Subcutaneous abdominal adipose tissue (tissue), 5 donors: ENCODE data around the gene SYTL2.

Experiments used
- H3K27ac ChIP-seq: one replicate; pipeline ENCODE4 v1.7.0; 2013; ENCODE audit warnings: low read depth, mild to moderate bottlenecking, inconsistent platforms, low read length, moderate library complexity
- H3K27me3 ChIP-seq, 5 donors: one replicate each; pipeline ENCODE4 v1.7.0; 2013; ENCODE audit warnings: low read length in 5 of 5, inconsistent platforms in 1 of 5; ENCODE audit not compliant: control insufficient read depth in 5 of 5, insufficient read depth in 4 of 5
- H3K36me3 ChIP-seq, 5 donors: one replicate each; pipeline ENCODE4 v1.7.0; 2013; ENCODE audit warnings: low read length in 5 of 5; ENCODE audit not compliant: control insufficient read depth in 5 of 5, insufficient read depth in 5 of 5
- H3K4me1 ChIP-seq, 5 donors: one replicate each; pipeline ENCODE4 v1.7.0; 2013; ENCODE audit warnings: low read length in 5 of 5, mild to moderate bottlenecking in 3 of 5, moderate library complexity in 1 of 5; ENCODE audit not compliant: control insufficient read depth in 5 of 5, insufficient read depth in 5 of 5
- H3K4me3 ChIP-seq, 5 donors: one replicate each; pipeline ENCODE4 v1.7.0; 2013; ENCODE audit warnings: low read length in 5 of 5, low read depth in 1 of 5
- H3K9ac ChIP-seq, 5 donors: one replicate each; pipeline ENCODE4 v1.7.0; 2013; ENCODE audit warnings: low read length in 5 of 5, mild to moderate bottlenecking in 4 of 5, moderate library complexity in 3 of 5
- H3K9me3 ChIP-seq, 5 donors: one replicate each; pipeline ENCODE4 v1.7.0; 2013; ENCODE audit warnings: low read length in 5 of 5; ENCODE audit not compliant: control insufficient read depth in 5 of 5
- donor health status: healthy.
- donor health status: healthy.
- donor health status: healthy.
- donor health status: healthy.
- donor health status: healthy.

The SYTL2 gene

GRCh38 chr11:85811624-85812023 is 683 bp upstream of the SYTL2 start:
- peak overlapping the region in 2 of 5 donors; percentile 17 to 57 for H3K9ac ChIP-seq
- no peaks in the 10 kb centered on the region for H3K36me3 ChIP-seq
- H3K27ac ChIP-seq, result no peak overlapping the region
- H3K9me3 ChIP-seq, result no peaks in the 10 kb centered on the region
- H3K27me3 ChIP-seq, result no peaks in the 10 kb centered on the region
- H3K4me1 ChIP-seq, result peaks cover 0 to 19% (median 16%) of the 10 kb centered on the region in 5 donors
- H3K4me3 ChIP-seq, result peak overlapping the region; percentile 60 to 87 (median 80)

- H3K36me3 ChIP-seq, result no peaks in the 10 kb centered on the region
- H3K27ac ChIP-seq, result no peak overlapping the region
- no peaks in the 10 kb centered on the region for H3K9me3 ChIP-seq
- H3K4me3 ChIP-seq, result peak overlapping the region; percentile 69 to 87 (median 80)
- H3K9ac ChIP-seq, result peak overlapping the region; percentile 11 to 79 (median 74)
- H3K4me1 ChIP-seq, result peaks cover 0 to 19% (median 16%) of the 10 kb centered on the region in 5 donors
- H3K27me3 ChIP-seq, result no peaks in the 10 kb centered on the region
Measured at GRCh38 chr11:85810521-85810870, 445 bp downstream of the SYTL2 start.

GRCh38 chr11:85809863-85810262 is 1.1 kb downstream of the SYTL2 start:
- H3K9me3 ChIP-seq, result no peaks in the 10 kb centered on the region
- peak overlapping the region in 3 of 5 donors; percentile 72 to 87 (median 80) for H3K4me3 ChIP-seq
- H3K9ac ChIP-seq, result peak overlapping the region in 2 of 5 donors; percentile 77 to 79
- no peaks in the 10 kb centered on the region for H3K36me3 ChIP-seq
- H3K4me1 ChIP-seq, result peaks cover 0 to 19% (median 16%) of the 10 kb centered on the region in 5 donors
- no peaks in the 10 kb centered on the region for H3K27me3 ChIP-seq
- no peak overlapping the region for H3K27ac ChIP-seq

GRCh38 chr11:85809191-85809590 is 1.8 kb downstream of the SYTL2 start:
- H3K9ac ChIP-seq, result no peak overlapping the region
- H3K36me3 ChIP-seq, result no peaks in the 10 kb centered on the region
- H3K27ac ChIP-seq, result no peak overlapping the region
- H3K4me1 ChIP-seq, result peaks cover 0 to 19% (median 16%) of the 10 kb centered on the region in 5 donors
- peak overlapping the region in 2 of 5 donors; percentile 72 to 80 for H3K4me3 ChIP-seq
- no peaks in the 10 kb centered on the region for H3K27me3 ChIP-seq
- no peaks in the 10 kb centered on the region for H3K9me3 ChIP-seq

GRCh38 chr11:85806876-85807275 is 4.1 kb downstream of the SYTL2 start:
- no peak overlapping the region for H3K9ac ChIP-seq
- no peaks in the 10 kb centered on the region for H3K36me3 ChIP-seq
- H3K4me1 ChIP-seq, result peaks cover 0 to 19% (median 16%) of the 10 kb centered on the region in 5 donors
- H3K27me3 ChIP-seq, result no peaks in the 10 kb centered on the region
- no peaks in the 10 kb centered on the region for H3K9me3 ChIP-seq
- H3K27ac ChIP-seq, result no peak overlapping the region
- H3K4me3 ChIP-seq, result no peak overlapping the region

- no peaks in the 10 kb centered on the region for H3K9me3 ChIP-seq
- H3K4me3 ChIP-seq, result no peak overlapping the region
- H3K4me1 ChIP-seq, result peaks cover 0 to 13% (median 11%) of the 10 kb centered on the region in 5 donors
- H3K27ac ChIP-seq, result no peak overlapping the region
- H3K9ac ChIP-seq, result no peak overlapping the region
- no peaks in the 10 kb centered on the region for H3K36me3 ChIP-seq
- no peaks in the 10 kb centered on the region for H3K27me3 ChIP-seq
Measured at GRCh38 chr11:85806016-85806415, 4.9 kb downstream of the SYTL2 start.

GRCh38 chr11:85805387-85805786 is 5.6 kb downstream of the SYTL2 start:
- Histone ChIP-seq H3K9me3 (no peaks in the 10 kb centered on the region), H3K9ac (no peak overlapping the region), H3K27me3 (peaks cover 0 to 2% (median 0%) of the 10 kb centered on the region in 5 donors), H3K4me3 (no peak overlapping the region), H3K27ac (no peak overlapping the region), H3K36me3 (no peaks in the 10 kb centered on the region), H3K4me1 (peaks cover 0 to 8% (median 6%) of the 10 kb centered on the region in 5 donors)

GRCh38 chr11:85803920-85804319 is 7.0 kb downstream of the SYTL2 start:
- Histone ChIP-seq H3K36me3 (no peaks in the 10 kb centered on the region), H3K27ac (no peak overlapping the region), H3K9me3 (no peaks in the 10 kb centered on the region), H3K4me1 (no peaks in the 10 kb centered on the region), H3K4me3 (no peak overlapping the region), H3K9ac (no peak overlapping the region), H3K27me3 (peaks cover 0 to 2% (median 0%) of the 10 kb centered on the region in 5 donors)

GRCh38 chr11:85803303-85803702 is 7.6 kb downstream of the SYTL2 start:
- Histone ChIP-seq H3K9ac (no peak overlapping the region), H3K36me3 (no peaks in the 10 kb centered on the region), H3K4me1 (no peaks in the 10 kb centered on the region), H3K27ac (no peak overlapping the region), H3K9me3 (no peaks in the 10 kb centered on the region), H3K27me3 (peaks cover 0 to 2% (median 0%) of the 10 kb centered on the region in 5 donors), H3K4me3 (no peak overlapping the region)

- H3K4me1 ChIP-seq, result no peaks in the 10 kb centered on the region
- no peak overlapping the region for H3K4me3 ChIP-seq
- no peak overlapping the region for H3K9ac ChIP-seq
- no peaks in the 10 kb centered on the region for H3K9me3 ChIP-seq
- H3K36me3 ChIP-seq, result no peaks in the 10 kb centered on the region
- no peak overlapping the region for H3K27ac ChIP-seq
- H3K27me3 ChIP-seq, result peaks cover 0 to 2% (median 0%) of the 10 kb centered on the region in 5 donors
Measured at GRCh38 chr11:85801527-85801926, 9.4 kb downstream of the SYTL2 start.
